ENCODE data around the gene EIF3L. TPM values are rescaled to one million over a fixed set of nuclear protein-coding genes. Genes with fewer than 3 reads are reported as not detected.

The EIF3L gene
- total RNA-seq, 4 donors from 2014 or later: 89.4 to 292 (median 217) TPM

DNA sequence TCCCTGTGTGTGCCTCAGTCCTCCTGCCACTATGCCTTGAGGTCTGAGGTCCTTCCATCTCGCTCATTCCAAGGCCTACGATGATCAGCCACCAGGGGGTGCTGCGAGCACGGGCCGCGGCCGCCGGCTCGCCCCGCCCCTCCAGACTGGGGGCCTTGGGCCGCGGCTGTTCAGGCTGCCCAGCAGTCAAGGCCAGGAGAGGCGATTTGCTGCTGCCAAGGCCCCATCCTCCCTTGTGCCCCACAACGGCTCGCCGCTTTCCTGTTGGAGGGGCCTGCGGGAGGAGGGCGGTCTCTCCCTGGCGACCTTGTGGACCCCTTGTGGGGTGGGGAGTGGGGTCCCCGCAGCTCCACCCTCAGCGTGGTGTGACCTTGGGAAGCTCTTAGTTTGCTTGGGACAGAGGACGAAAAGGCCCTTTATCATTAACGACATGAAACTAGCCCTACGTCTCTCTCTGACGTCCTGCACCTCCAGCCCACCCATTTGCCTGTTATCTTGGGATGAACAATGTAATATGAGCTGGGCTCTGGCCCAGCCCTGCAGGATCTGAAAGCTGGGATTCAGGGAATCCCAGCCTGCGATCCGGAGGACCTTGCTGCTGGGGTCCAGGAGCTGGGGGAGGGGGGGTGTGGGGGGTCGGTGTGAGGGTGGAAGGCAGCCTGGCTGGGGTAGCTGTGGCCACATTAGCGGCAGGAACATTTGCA is 31.4 kb upstream of the EIF3L start:
- H3K4me1 ChIP-seq: peaks cover 13 to 20% (median 16%) of the 10 kb centered on the region in 4 donors
- H3K9me3 ChIP-seq: no peaks in the 10 kb centered on the region
- intact Hi-C loops (cut with DNase I; ENCODE audit: low total_unique reads): loop anchor here (2.0 to 10.0 kb wide), 3 partner anchors 45 to 144 kb away; no protein-coding TSS in a partner anchor
- WGBS, 2 donors (ENCODE audit: low coverage in 1 of 2): 5% methylated on average over 14 of the region's 29 CpGs; no CpG with 5 or more reads in 1 of the 2 donors
- TF ChIP-seq POLR2A (IDR thresholded peaks at IDR 0.05) (no peak), POLR2AphosphoS5 (IDR thresholded peaks at IDR 0.05) (peak; percentile 14 to 20 (median 19)), EP300 (IDR thresholded peaks at IDR 0.05; ENCODE audit: low read depth) (no peak)
- TF ChIP-seq, protein P1, sequence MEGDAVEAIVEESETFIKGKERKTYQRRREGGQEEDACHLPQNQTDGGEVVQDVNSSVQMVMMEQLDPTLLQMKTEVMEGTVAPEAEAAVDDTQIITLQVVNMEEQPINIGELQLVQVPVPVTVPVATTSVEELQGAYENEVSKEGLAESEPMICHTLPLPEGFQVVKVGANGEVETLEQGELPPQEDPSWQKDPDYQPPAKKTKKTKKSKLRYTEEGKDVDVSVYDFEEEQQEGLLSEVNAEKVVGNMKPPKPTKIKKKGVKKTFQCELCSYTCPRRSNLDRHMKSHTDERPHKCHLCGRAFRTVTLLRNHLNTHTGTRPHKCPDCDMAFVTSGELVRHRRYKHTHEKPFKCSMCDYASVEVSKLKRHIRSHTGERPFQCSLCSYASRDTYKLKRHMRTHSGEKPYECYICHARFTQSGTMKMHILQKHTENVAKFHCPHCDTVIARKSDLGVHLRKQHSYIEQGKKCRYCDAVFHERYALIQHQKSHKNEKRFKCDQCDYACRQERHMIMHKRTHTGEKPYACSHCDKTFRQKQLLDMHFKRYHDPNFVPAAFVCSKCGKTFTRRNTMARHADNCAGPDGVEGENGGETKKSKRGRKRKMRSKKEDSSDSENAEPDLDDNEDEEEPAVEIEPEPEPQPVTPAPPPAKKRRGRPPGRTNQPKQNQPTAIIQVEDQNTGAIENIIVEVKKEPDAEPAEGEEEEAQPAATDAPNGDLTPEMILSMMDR (IDR thresholded peaks at IDR 0.05): peak; percentile 90 to 98 (median 96)
- peak overlapping the region in 3 of 4 donors; percentile 15 to 45 (median 17) for H3K4me3 ChIP-seq
- H3K27ac ChIP-seq: peak overlapping the region in 2 of 4 donors; percentile 50
- in situ Hi-C loops (cut with MboI; ENCODE audit: low pct_ligation_motif_present in 1 of 4, low pct_unique_long_range_greater_than_20kb in 1 of 4, low sequenced_read_pairs in 3 of 4): loop anchor here in 3 of 4 donors (5.0 to 25.0 kb wide), 4 partner anchors 44 to 147 kb away; partner anchors contain the start of genes C22orf23 (in 1 of the 3) and POLR2F (in 1 of the 3)
- peaks cover 18% of the 10 kb centered on the region for H3K27me3 ChIP-seq
- no peaks in the 10 kb centered on the region for H3K36me3 ChIP-seq
- DNase-seq: peak; percentile 90

DNA sequence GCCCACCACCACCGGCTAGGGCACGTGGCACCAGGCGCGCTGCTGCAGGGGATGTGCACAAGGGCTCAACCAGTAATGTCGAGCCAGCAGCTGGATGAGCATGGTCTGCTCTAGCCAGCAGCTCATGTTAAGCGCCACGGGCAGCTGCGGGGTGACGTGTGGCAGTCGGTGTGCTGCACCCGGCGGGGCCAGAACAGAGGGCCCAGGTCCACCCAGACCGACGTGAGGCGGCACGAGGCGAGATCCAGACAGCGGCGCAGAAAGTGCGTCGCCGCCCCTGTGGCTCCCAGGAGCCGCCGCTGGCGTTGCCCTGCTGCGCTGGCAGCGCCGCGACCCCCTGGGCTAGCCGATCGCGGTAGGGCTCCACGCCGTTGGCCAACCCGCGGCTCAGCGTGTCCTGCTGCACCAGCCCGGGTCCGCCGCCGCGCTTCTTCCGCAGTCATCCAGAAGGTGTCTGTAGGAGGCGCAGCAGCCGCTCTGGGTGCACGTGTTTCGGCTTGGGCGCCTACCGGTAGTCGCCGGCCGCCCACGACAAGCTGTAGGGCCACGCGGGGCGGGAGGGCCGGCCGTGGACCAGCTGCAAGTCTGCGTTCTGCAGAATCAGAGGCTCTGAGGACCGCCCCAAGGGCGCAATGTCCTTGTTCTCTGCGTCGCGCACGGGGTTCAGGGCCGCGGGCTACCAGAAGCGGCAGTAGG is 30.7 kb upstream of the EIF3L start:
- Histone ChIP-seq H3K36me3 (no peaks in the 10 kb centered on the region), H3K27me3 (peaks cover 25% of the 10 kb centered on the region), H3K4me1 (peaks cover 13 to 20% (median 16%) of the 10 kb centered on the region in 4 donors), H3K4me3 (peak overlapping the region in 3 of 4 donors; percentile 0 to 45 (median 35)), H3K9me3 (no peaks in the 10 kb centered on the region), H3K27ac (peak overlapping the region in 2 of 4 donors; percentile 50)
- TF ChIP-seq, protein P1 (IDR thresholded peaks at IDR 0.05): peak; percentile 36 to 57 (median 49)
- TF ChIP-seq POLR2A (IDR thresholded peaks at IDR 0.05): no peak
- in situ Hi-C loops (cut with MboI; ENCODE audit: low pct_ligation_motif_present in 1 of 4, low pct_unique_long_range_greater_than_20kb in 1 of 4, low sequenced_read_pairs in 3 of 4) (loop anchor here in 3 of 4 donors (5.0 to 25.0 kb wide), 4 partner anchors 44 to 146 kb away; partner anchors contain the start of genes C22orf23 (in 1 of the 3) and POLR2F (in 1 of the 3)), intact Hi-C loops (cut with DNase I; ENCODE audit: low total_unique reads) (loop anchor here (2.0 to 10.0 kb wide), 3 partner anchors 44 to 144 kb away; no protein-coding TSS in a partner anchor)
- 1% methylated on average over 31 of the region's 68 CpGs; no CpG with 5 or more reads in 1 of the 2 donors for WGBS, 2 donors (ENCODE audit: low coverage in 1 of 2)
- DNase-seq: peak; percentile 77

DNA sequence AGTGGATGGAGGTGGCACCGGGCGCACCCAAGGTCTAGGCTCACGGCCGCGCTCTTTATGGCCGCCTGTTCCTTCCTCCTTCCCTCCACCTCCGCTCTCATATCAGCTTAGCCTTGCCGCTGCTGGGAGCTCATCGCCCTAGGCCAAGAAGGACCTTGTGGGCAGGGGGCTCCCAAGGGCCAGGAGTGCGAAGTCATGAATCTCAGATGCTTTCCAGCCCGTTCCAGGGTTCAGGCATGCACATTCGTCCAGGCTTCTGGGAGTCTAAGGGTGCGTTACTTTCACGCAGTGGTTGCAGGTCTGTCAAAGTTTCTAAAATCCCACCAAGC is 30.1 kb upstream of the EIF3L start:
- H3K4me3 ChIP-seq: peak overlapping the region in 3 of 4 donors; percentile 0 to 45 (median 35)
- TF ChIP-seq POLR2A (IDR thresholded peaks at IDR 0.05) (no peak), POLR2AphosphoS5 (IDR thresholded peaks at IDR 0.05) (no peak), EP300 (IDR thresholded peaks at IDR 0.05; ENCODE audit: low read depth) (no peak)
- TF ChIP-seq, protein P1 (IDR thresholded peaks at IDR 0.05): no peak
- no peaks in the 10 kb centered on the region for H3K9me3 ChIP-seq
- H3K36me3 ChIP-seq: no peaks in the 10 kb centered on the region
- peaks cover 30% of the 10 kb centered on the region for H3K27me3 ChIP-seq
- 35 to 40% methylated on average over 5 to 14 of the region's 14 CpGs for WGBS, 2 donors (ENCODE audit: low coverage in 1 of 2)
- in situ Hi-C loops (cut with MboI; ENCODE audit: low pct_ligation_motif_present in 1 of 4, low pct_unique_long_range_greater_than_20kb in 1 of 4, low sequenced_read_pairs in 3 of 4): loop anchor here in 3 of 4 donors (5.0 to 25.0 kb wide), 4 partner anchors 43 to 146 kb away; partner anchors contain the start of genes C22orf23 (in 1 of the 3) and POLR2F (in 1 of the 3)
- intact Hi-C loops (cut with DNase I; ENCODE audit: low total_unique reads): loop anchor here (2.0 to 10.0 kb wide), 3 partner anchors 44 to 143 kb away; no protein-coding TSS in a partner anchor
- peak overlapping the region in 1 of 4 donors; percentile 50 for H3K27ac ChIP-seq
- no peak for DNase-seq
- peaks cover 13 to 23% (median 16%) of the 10 kb centered on the region in 4 donors for H3K4me1 ChIP-seq

DNA sequence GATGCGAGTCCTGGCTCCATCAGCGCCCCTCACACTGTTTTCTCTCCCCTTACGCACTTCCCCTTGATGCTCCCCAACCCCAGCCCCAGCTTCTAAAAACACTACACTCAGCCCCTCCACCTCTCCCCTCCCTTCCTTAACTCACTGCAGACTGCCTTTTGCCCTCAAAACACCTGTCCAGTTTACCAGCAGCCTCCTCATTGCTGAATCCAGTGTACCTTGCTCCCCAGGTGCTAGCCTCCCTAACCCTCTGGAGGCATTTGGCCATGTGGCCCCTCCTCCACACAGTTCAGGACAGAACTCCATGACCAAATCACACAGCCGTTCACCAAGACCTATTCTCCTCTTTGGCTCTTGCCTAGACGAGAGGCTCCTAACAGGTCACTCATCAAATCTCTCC is 28.9 kb upstream of the EIF3L start:
- Histone ChIP-seq H3K27me3 (peaks cover 37% of the 10 kb centered on the region), H3K27ac (no peak overlapping the region), H3K4me1 (peaks cover 13 to 28% (median 19%) of the 10 kb centered on the region in 4 donors), H3K9me3 (no peaks in the 10 kb centered on the region), H3K4me3 (no peak overlapping the region), H3K36me3 (no peaks in the 10 kb centered on the region)
- in situ Hi-C loops (cut with MboI; ENCODE audit: low pct_ligation_motif_present in 1 of 4, low pct_unique_long_range_greater_than_20kb in 1 of 4, low sequenced_read_pairs in 3 of 4): loop anchor here in 2 of 4 donors (10.0 to 25.0 kb wide), 2 partner anchors 142 to 144 kb away; partner anchors contain the start of genes C22orf23 (in 1 of the 2) and POLR2F (in 1 of the 2)
- 85% methylated on average over 5 of the region's 5 CpGs; no CpG with 5 or more reads in 1 of the 2 donors for WGBS, 2 donors (ENCODE audit: low coverage in 1 of 2)
- no peak for DNase-seq
- TF ChIP-seq POLR2A (IDR thresholded peaks at IDR 0.05): no peak
- no peak for TF ChIP-seq POLR2AphosphoS5 (IDR thresholded peaks at IDR 0.05)
- TF ChIP-seq EP300 (IDR thresholded peaks at IDR 0.05; ENCODE audit: low read depth): no peak
- TF ChIP-seq, protein P1 (IDR thresholded peaks at IDR 0.05): no peak
- intact Hi-C loops (cut with DNase I; ENCODE audit: low total_unique reads): no loop called here

All from transverse colon (tissue), 4 donors.